SJSA1 (cell line): Measurements from ENCODE around the gene RCL1. TPM values are rescaled to one million over a fixed set of nuclear protein-coding genes. Genes with fewer than 3 reads are reported as not detected.
"Not testable (repeated sequence)": the region's sequence is repeated elsewhere in the genome, so short reads cannot be mapped to it uniquely, and the experiment has no call there.

Experiments used
- DNase-seq, 2 experiments: peaks; one replicate each; pipeline ENCODE4 v3.0.0-alpha.2; 2015 to 2020; ENCODE audit warnings: low spot score in 2 of 2, low read depth in 1 of 2
- H3K27ac ChIP-seq: fragments of 250-450 bp; sonication (Bioruptor Pico); 2 replicates; pipeline ENCODE4 v1.5.1; 2020; ENCODE audit warnings: mild to moderate bottlenecking, moderate library complexity
- H3K27me3 ChIP-seq: fragments of 250-450 bp; sonication (Bioruptor Pico); replicated peaks from 2 replicates; pipeline ENCODE4 v1.5.1; 2020; ENCODE audit warnings: mild to moderate bottlenecking, moderate library complexity
- H3K36me3 ChIP-seq: fragments of 250-450 bp; sonication (Bioruptor Pico); 2 replicates; pipeline ENCODE4 v1.5.1; 2020; ENCODE audit warnings: mild to moderate bottlenecking
- H3K4me1 ChIP-seq: fragments of 250-450 bp; sonication (Bioruptor Pico); replicated peaks from 2 replicates; pipeline ENCODE4 v1.6.1; 2021; ENCODE audit warnings: mild to moderate bottlenecking
- H3K4me3 ChIP-seq: fragments of 250-450 bp; sonication (Bioruptor Pico); 2 replicates; pipeline ENCODE4 v1.5.1; 2020; ENCODE audit warnings: mild to moderate bottlenecking
- H3K9me3 ChIP-seq: fragments of 250-450 bp; sonication (Bioruptor Pico); replicated peaks from 2 replicates; pipeline ENCODE4 v1.5.1; 2020; ENCODE audit warnings: mild to moderate bottlenecking
- total RNA-seq: library from RNA; depleted of rRNA; stranded (reverse); fragments of >200 nt; shearing (Covaris generic); gene quantifications from 2 replicates; pipeline ENCODE4 v1.2.3, GENCODE V29; 2014

Gene RCL1
- total RNA-seq, 1 experiment from 2014 or later, result 7.3 TPM

GRCh38 chr9:4875559-4875958 is 82.8 kb downstream of the RCL1 start:
- Histone ChIP-seq H3K9me3 (no peaks in the 10 kb centered on the region), H3K4me3 (no peak overlapping the region), H3K27me3 (no peaks in the 10 kb centered on the region), H3K36me3 (no peaks in the 10 kb centered on the region), H3K4me1 (no peaks in the 10 kb centered on the region), H3K27ac (no peak overlapping the region)
- DNase-seq, result no peak

GRCh38 chr9:4879115-4879558 is 86.4 kb downstream of the RCL1 start:
- DNase-seq, result no peak
- no peaks in the 10 kb centered on the region for H3K27me3 ChIP-seq
- H3K27ac ChIP-seq, result no peak overlapping the region
- no peak overlapping the region for H3K4me3 ChIP-seq
- H3K9me3 ChIP-seq, result no peaks in the 10 kb centered on the region
- no peaks in the 10 kb centered on the region for H3K36me3 ChIP-seq
- no peaks in the 10 kb centered on the region for H3K4me1 ChIP-seq

DNA sequence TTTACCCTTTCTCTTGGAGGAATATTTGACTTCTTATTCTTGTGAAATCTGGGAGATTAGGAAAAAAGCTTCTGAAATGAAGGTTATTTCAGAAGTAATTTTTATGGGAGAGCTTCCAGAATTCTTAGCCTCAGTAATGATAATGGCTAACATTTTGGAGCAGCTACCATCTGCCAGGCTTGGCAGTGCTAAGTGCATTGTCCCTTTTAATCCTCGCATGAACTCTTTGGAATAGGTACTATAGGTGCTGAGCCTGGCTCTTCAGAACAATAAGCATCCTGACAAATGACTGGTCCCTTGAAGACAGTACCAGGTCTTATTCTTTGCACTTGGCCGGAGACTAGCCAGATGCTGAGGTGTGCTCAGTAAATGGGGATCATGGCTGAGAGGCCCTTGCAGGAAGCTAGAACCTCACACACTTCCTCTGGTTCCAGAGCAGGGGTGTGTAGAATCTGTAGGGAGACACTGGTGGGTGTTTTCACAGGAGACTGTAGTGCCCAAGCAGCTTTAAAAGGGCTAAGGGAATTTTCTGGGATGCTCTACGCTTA is 90.7 kb downstream of the RCL1 start:
- no peak for DNase-seq
- Histone ChIP-seq H3K27me3 (no peaks in the 10 kb centered on the region), H3K36me3 (no peaks in the 10 kb centered on the region), H3K4me1 (no peaks in the 10 kb centered on the region), H3K9me3 (no peaks in the 10 kb centered on the region), H3K4me3 (no peak overlapping the region), H3K27ac (no peak overlapping the region)

- no peaks in the 10 kb centered on the region for H3K9me3 ChIP-seq
- no peaks in the 10 kb centered on the region for H3K36me3 ChIP-seq
- no peak for DNase-seq
- H3K4me1 ChIP-seq, result no peaks in the 10 kb centered on the region
- no peak overlapping the region for H3K4me3 ChIP-seq
- H3K27me3 ChIP-seq, result no peaks in the 10 kb centered on the region
- no peak overlapping the region for H3K27ac ChIP-seq
These were observed 94.0 kb downstream of the RCL1 start for GRCh38 chr9:4886698-4887097.

DNA sequence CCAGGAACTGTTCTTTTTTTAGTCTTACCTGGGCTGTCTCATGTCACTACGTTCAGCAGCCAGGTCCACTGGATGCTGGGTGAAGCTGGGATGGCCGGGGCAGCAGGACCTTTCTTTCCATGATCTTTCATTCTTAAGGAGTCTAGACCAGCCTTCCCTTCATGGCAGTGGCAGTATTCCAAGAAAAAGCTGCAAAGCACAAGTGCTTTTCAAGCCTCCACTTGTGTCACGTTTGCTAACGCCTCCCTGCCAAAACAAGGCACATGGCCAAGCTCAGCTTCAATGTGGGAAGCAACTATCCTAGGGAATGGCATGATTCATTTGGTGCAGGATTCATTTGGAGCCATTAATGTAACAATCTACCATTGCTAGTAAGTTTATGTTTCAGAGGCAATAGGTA is 94.8 kb downstream of the RCL1 start:
- Histone ChIP-seq H3K27me3 (no peaks in the 10 kb centered on the region), H3K4me1 (no peaks in the 10 kb centered on the region), H3K9me3 (no peaks in the 10 kb centered on the region), H3K27ac (no peak overlapping the region), H3K36me3 (no peaks in the 10 kb centered on the region), H3K4me3 (no peak overlapping the region)
- DNase-seq, result no peak

DNA sequence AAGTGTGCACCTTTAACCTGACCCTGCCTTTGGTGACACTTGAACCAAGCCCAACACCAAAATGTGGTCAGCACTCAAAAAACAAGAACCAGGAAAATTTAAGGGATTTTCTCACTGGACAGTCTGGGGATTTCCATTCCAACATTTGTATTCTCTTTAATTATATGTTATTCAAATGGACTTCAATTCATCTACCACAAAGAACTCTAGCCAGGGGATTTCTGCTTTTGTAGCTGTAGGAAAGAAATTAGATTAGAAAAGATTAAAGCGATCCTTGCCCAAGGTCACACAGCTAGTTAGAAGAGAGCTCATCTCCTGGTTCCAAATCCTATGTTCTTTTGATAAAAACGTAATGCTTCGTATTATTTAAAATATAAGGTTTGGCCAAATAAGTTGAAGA is 97.5 kb downstream of the RCL1 start:
- no peak overlapping the region for H3K4me3 ChIP-seq
- H3K27ac ChIP-seq, result no peak overlapping the region
- H3K36me3 ChIP-seq, result no peaks in the 10 kb centered on the region
- no peaks in the 10 kb centered on the region for H3K27me3 ChIP-seq
- DNase-seq, result no peak
- no peaks in the 10 kb centered on the region for H3K4me1 ChIP-seq
- no peaks in the 10 kb centered on the region for H3K9me3 ChIP-seq

DNA sequence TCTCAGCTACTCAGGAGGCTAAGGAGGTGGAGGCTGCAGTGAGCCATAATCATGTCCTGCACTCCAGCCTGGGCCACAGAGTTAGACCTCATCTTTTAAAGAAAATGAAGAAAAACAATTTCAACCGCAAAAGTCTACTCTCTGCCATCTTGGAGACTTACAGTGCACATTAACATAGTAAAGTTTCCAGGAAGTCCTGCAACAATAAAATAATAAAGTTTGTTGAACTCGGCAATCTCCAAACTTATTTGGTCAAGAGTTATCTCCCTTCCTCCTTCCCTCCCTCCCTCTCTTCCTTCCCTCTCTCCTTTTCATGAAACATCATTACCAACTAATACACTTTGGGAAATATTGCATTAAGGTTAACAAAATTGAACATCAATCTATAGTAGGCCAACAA is 98.2 kb downstream of the RCL1 start:
- H3K36me3 ChIP-seq, result no peaks in the 10 kb centered on the region
- H3K4me1 ChIP-seq, result no peaks in the 10 kb centered on the region
- H3K9me3 ChIP-seq, result no peaks in the 10 kb centered on the region
- no peak overlapping the region for H3K27ac ChIP-seq
- H3K4me3 ChIP-seq, result no peak overlapping the region
- no peak for DNase-seq
- no peaks in the 10 kb centered on the region for H3K27me3 ChIP-seq

GRCh38 chr9:4891674-4892073 is 98.9 kb downstream of the RCL1 start:
- no peak for DNase-seq
- Histone ChIP-seq H3K9me3 (no peaks in the 10 kb centered on the region), H3K4me1 (no peaks in the 10 kb centered on the region), H3K4me3 (no peak overlapping the region), H3K27me3 (no peaks in the 10 kb centered on the region), H3K36me3 (no peaks in the 10 kb centered on the region), H3K27ac (no peak overlapping the region)

- Histone ChIP-seq H3K27me3 (no peaks in the 10 kb centered on the region), H3K9me3 (no peaks in the 10 kb centered on the region), H3K36me3 (no peaks in the 10 kb centered on the region)
These were observed 99.9 kb downstream of the RCL1 start for GRCh38 chr9:4892501-4893194.

DNA sequence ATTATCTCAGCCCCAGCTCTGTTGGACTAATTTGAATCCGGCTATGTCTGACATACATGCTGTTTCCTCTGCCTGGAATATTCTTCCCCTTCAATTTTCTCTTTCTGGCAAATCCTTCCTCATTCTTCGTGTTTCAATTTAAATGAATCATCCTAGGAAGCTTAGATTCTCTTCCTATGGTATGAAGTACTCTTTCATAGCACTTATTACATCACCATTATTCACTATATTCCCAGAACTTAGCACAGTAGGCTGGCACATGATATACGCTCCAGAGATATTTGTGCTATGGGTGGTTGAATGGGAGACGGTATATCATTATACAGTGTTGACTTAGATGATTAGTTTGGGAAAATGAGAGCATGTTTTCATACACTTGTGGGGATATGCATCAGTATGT is 101.3 kb downstream of the RCL1 start:
- Histone ChIP-seq H3K9me3 (no peaks in the 10 kb centered on the region), H3K27me3 (no peaks in the 10 kb centered on the region), H3K4me3 (no peak overlapping the region), H3K4me1 (no peaks in the 10 kb centered on the region), H3K27ac (no peak overlapping the region), H3K36me3 (no peaks in the 10 kb centered on the region)
- no peak for DNase-seq

More at GRCh38 chr9:4892501-4893194, 99.9 kb downstream of the RCL1 start:
- DNase-seq, result no peak
- Histone ChIP-seq H3K27ac (no peak overlapping the region), H3K4me3 (no peak overlapping the region), H3K4me1 (no peaks in the 10 kb centered on the region)

- not testable (repeated sequence) for H3K36me3 ChIP-seq, H3K27me3 ChIP-seq, H3K4me3 ChIP-seq, DNase-seq, H3K27ac ChIP-seq, H3K9me3 ChIP-seq
- H3K4me1 ChIP-seq, result peaks cover 11% of the 10 kb centered on the region
These were observed 107.1 kb downstream of the RCL1 start for GRCh38 chr9:4899853-4900252.

GRCh38 chr9:4901401-4902134 is 108.8 kb downstream of the RCL1 start:
- not testable (repeated sequence) for H3K4me3 ChIP-seq, H3K9me3 ChIP-seq, H3K27me3 ChIP-seq, DNase-seq, H3K27ac ChIP-seq, H3K36me3 ChIP-seq
- peaks cover 11% of the 10 kb centered on the region for H3K4me1 ChIP-seq

GRCh38 chr9:4902135-4902475 is 109.4 kb downstream of the RCL1 start:
- Histone ChIP-seq H3K4me1 (peaks cover 11% of the 10 kb centered on the region), H3K27ac (no peak overlapping the region), H3K36me3 (no peaks in the 10 kb centered on the region), H3K4me3 (no peak overlapping the region), H3K9me3 (no peaks in the 10 kb centered on the region), H3K27me3 (no peaks in the 10 kb centered on the region)
- no peak for DNase-seq

- Histone ChIP-seq H3K36me3 (no peaks in the 10 kb centered on the region), H3K27ac (no peak overlapping the region), H3K27me3 (no peaks in the 10 kb centered on the region), H3K4me1 (peaks cover 11% of the 10 kb centered on the region), H3K4me3 (no peak overlapping the region), H3K9me3 (no peaks in the 10 kb centered on the region)
- DNase-seq, result peak in 1 of 2 experiments; percentile 25
These were observed 111.8 kb downstream of the RCL1 start for GRCh38 chr9:4904322-4905134.
